Caki2 (cell line): ENCODE results near the gene RAB43. TPM values are rescaled to one million over a fixed set of nuclear protein-coding genes. Genes with fewer than 3 reads are reported as not detected.
"Not testable (repeated sequence)": the region's sequence is repeated elsewhere in the genome, so short reads cannot be mapped to it uniquely, and the experiment has no call there.

Experiments used
- DNase-seq: peaks from one replicate; pipeline ENCODE4 v3.0.0-alpha.2; 2015; ENCODE audit warnings: low read depth
- in situ Hi-C: cut with HindIII; loops from 2 replicates; pipeline ENCODE4 v1.10.0; 2016; ENCODE audit warnings: low sequenced_read_pairs, low pct_unique_long_range_greater_than_20kb, mixed read lengths
- total RNA-seq: library from RNA; depleted of rRNA; stranded (reverse); fragments of >200 nt; shearing (Covaris generic); gene quantifications from 2 replicates; pipeline ENCODE4 v1.2.3, GENCODE V29; 2014; ENCODE audit warnings: low replicate concordance

The RAB43 gene
- total RNA-seq, 1 experiment from 2014 or later = 9.8 TPM

- no peak for DNase-seq
- in situ Hi-C loops = no loop called here
These were observed 5.2 kb upstream of the RAB43 start for GRCh38 chr3:129126726-129127280.

- no peak for DNase-seq
- in situ Hi-C loops = no loop called here
These were observed 1.9 kb upstream of the RAB43 start for GRCh38 chr3:129123314-129124060.

GRCh38 chr3:129122412-129123011 lies 908 bp upstream of the RAB43 start:
- in situ Hi-C loops = no loop called here
- DNase-seq = no peak

DNA sequence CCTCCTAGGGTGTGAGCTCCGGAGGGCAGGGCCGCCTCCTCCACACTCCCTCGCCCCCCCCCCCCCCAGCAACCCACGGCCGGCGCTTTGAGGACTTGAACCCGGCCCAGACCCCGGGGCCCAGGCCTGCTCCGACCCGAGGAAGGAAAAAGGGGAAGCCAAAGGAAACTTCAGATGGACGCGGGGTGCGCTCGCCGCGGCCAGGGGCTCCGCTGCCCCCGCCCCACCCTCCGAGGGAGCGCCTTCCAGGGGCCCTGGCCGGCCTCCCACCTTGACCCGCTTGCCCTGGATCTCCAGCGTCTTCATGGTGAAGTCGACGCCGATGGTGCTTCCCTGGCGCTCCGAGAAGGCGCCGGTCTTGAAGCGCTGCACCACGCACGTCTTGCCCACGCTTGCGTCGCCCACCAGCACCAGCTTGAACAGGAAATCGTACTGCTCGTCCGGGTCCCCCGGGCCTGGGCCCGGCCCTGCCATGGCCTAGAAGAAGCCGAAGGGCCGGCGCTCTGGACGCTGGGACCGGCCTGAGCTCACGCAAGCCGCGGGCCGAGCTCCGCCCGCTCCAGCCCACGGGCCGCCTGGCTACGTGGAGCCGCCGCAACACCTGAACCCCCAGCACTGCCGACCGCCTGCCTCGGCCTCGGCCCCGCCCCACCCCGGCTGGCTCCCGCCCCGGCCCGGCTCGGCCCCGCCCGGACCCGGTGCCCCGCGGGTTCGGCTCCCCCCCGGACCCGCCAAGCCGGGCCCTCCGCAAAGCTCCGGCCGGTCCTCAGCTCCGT lies 400 bp downstream of the RAB43 start:
- in situ Hi-C loops = no loop called here
- peak; percentile 37 for DNase-seq

DNA sequence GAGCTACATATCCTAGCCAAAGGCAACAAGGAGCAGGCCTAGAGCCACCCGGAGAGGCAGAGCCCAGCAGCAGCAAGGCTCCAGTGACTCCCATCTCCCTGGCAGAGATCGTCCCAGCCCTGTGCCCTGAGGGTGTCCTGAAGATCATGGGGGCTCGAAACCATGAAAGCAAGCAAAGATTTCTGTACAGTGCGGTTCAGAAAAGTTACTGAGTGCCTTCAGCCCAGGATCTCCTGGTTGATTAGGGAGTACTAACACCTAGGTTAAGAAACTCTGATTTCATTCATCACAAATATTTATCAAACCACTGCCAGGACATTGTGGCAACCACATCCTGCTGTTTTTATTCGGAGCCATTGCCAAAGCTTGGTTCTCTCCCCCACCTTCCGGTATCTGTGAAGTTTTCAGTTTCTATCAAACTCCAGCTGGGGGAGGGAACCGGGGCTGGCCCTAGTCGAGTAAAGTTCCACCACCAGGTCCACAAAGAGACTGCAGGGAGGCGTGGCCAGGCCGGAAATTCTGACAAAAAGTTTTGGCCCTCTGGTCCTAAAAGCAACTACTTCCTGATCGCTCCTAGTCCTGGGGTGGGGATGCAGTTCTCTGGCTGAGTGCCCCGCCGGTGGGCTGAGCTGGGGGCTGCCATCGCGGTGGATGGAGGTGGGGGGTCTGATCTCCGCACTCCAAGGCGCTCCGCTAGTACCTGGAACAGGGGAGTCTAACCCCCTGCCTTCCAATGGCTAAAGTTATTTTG lies 1.2 kb downstream of the RAB43 start:
- in situ Hi-C loops = no loop called here
- DNase-seq = peak; percentile 73

- in situ Hi-C loops = no loop called here
- no peak for DNase-seq
These were observed 2.1 kb downstream of the RAB43 start for GRCh38 chr3:129119365-129120100.

GRCh38 chr3:129118745-129119144 lies 2.9 kb downstream of the RAB43 start:
- no peak for DNase-seq
- in situ Hi-C loops = no loop called here

- in situ Hi-C loops = no loop called here
- no peak for DNase-seq
These were observed 4.5 kb downstream of the RAB43 start for GRCh38 chr3:129117134-129117533.

DNA sequence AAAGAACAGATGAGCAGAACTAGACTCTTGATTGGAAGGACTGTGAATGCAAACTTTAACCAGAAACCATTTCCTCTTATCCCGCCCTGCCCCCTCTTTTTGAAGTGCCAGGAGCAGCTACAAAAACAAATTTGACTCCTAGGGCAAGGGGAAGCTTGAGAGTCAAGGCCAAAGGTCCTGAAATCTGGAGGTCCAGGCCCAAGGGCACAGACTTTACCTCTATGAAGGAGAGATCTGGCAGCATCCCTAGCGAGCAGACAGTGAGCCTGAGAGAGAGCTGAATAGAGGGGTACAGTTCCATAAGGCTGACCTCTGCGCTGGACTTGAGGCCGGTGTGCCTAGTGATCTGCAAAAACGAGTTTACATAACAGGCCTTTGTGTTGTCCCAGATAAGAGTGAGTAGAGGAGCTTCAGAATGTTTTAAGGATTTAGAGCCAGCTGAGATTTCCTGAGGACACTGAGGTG lies 5.1 kb downstream of the RAB43 start:
- in situ Hi-C loops = no loop called here
- DNase-seq = no peak

- no peak for DNase-seq
- in situ Hi-C loops = no loop called here
These were observed 7.1 kb downstream of the RAB43 start for GRCh38 chr3:129114455-129114854.

DNA sequence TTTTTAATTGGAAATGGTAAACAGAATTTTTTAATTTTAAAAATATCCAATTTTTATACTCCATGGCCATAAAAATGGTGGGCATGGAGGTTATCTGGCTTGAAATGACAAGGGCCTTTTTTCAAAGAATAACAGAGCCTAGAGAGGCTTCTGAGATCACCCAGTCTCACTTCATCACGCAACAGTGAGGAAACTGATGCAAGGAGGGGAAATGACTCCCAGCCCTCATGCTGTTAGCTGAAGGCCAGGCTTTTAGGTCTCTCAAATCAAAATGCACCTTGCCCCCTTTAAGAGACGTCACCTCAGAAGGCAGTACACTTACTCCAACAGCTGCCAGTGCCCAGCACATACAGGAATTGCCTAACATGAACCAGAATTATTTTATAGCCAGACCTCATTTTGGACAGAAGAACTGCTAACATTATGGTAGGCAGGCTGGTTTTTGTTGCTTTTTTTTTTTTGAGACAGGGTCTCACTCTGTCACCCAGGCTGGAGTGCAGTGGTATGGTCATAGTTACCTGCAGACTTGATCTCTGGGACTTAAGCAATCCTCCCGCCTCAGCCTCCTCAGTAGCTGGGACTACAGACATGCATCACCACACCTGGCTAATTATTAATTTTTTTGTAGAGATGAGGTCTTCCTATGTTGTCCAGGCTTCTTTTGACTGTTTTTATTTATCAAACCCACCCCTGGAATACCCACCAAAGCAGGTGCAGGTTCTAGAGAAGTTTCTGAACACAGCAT lies 9.1 kb downstream of the RAB43 start:
- in situ Hi-C loops = no loop called here
- DNase-seq = peak; percentile 14

GRCh38 chr3:129111076-129111780 lies 10.4 kb downstream of the RAB43 start:
- in situ Hi-C loops, DNase-seq: not testable (repeated sequence)

GRCh38 chr3:129107793-129108192 lies 13.8 kb downstream of the RAB43 start:
- in situ Hi-C loops = no loop called here
- no peak for DNase-seq

DNA sequence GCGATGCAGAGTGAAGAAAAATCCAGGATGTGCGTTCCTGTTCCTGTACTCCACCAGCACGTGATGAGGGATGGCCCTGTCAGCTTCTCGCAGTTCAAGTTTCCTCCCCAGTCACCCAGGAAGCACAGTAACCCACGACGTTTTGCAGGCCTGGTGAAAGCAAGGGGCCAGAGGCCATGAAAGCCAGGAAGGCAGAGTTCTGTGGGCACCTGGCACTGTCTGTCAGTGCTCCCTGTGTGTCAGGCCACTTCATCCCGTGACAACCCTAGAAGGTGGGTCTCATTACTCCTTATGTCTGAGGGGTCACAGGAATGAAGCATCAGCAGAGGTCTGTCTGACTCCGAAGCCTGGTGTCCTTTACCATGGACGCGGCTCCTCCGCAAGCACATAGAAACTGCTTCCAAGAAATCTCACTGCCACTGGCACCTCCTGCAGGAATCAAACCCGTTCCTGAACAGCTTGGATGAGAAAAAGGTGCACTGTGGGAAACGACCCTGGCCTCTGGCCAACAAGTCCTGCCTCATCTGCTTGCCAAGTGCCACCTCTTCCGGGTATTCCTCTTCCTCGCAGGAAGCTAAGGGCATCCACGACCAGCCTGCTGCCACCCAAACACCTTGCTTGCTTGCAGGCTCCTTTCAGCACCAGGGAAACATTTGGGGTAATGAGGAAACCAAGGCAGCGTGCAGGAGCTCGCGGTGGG lies 14.6 kb downstream of the RAB43 start:
- no peak for DNase-seq
- in situ Hi-C loops = no loop called here

DNA sequence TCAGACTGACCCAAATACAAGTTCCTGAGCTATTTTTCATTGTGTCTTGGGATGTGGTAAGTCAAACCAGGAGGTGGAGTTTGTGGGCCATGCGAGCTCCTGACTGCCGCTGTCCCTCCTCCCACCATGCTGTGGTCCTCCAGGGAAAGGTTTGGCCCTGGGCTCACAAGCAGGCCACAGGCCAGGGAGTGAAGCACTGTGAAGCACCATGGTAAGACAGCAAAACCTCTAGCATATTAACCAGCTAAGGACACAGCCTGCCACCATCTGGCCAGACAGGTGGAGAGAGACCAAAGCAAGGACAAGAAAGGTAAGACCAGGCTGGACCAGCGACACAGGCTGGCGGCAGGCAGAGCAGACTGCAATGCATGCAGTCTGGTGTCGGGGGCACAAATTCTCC lies 15.3 kb downstream of the RAB43 start:
- in situ Hi-C loops = no loop called here

GRCh38 chr3:129105862-129106261 lies 15.7 kb downstream of the RAB43 start:
- in situ Hi-C loops = no loop called here
- no peak for DNase-seq

More for the DNA sequence above, 15.3 kb downstream of the RAB43 start:
- DNase-seq = no peak
